Type B pancreatic cell (in vitro differentiated cells): ENCODE results near the gene LRCH1. TPM values are rescaled to one million over a fixed set of nuclear protein-coding genes. Genes with fewer than 3 reads are reported as not detected.

Experiments used
- DNase-seq: peaks from one replicate; pipeline ENCODE4 v3.0.0; 2021; ENCODE audit warnings: mixed read lengths; ENCODE audit not compliant: unreplicated experiment; ENCODE audit errors: extremely low spot score
- H3K27ac Mint-ChIP-seq: 2 replicates; pipeline ENCODE4 v1.8.0; 2021; ENCODE audit warnings: mild to moderate bottlenecking, mixed read lengths
- H3K27me3 Mint-ChIP-seq: 2 replicates; pipeline ENCODE4 v1.8.0; 2021; ENCODE audit warnings: mixed read lengths
- H3K36me3 Mint-ChIP-seq: 2 replicates; pipeline ENCODE4 v1.8.0; 2021; ENCODE audit warnings: mixed read lengths
- H3K4me1 Mint-ChIP-seq: one replicate; pipeline ENCODE4 v1.8.0; 2021; ENCODE audit warnings: mixed read lengths; ENCODE audit not compliant: unreplicated experiment
- H3K4me3 Mint-ChIP-seq: 2 replicates; pipeline ENCODE4 v1.8.0; 2021; ENCODE audit warnings: mild to moderate bottlenecking, mixed read lengths
- H3K9me3 Mint-ChIP-seq: 2 replicates; pipeline ENCODE4 v1.8.0; 2021; ENCODE audit warnings: mixed read lengths
- CTCF ChIP-seq: fragments of 200-600 bp; sonication (generic); conservative IDR thresholded peaks from 2 replicates; pipeline ENCODE4 v1.5.0; 2021; ENCODE audit warnings: antibody characterized with exemption, mild to moderate bottlenecking
- total RNA-seq: library from RNA; stranded (reverse); gene quantifications from 2 replicates; pipeline ENCODE4 v1.2.1, GENCODE V29; 2021; ENCODE audit warnings: low replicate concordance

Gene LRCH1
- total RNA-seq, 1 donor from 2014 or later: 23.0 TPM

- Mint-ChIP-seq H3K9me3 (no peaks in the 10 kb centered on the region), H3K27me3 (no peaks in the 10 kb centered on the region), H3K27ac (no peak overlapping the region), H3K4me1 (peaks cover 28% of the 10 kb centered on the region), H3K36me3 (no peaks in the 10 kb centered on the region), H3K4me3 (no peak overlapping the region)
- DNase-seq: no peak
- TF ChIP-seq CTCF: no peak
Observed at GRCh38 chr13:46559272-46559805, 6.4 kb downstream of the LRCH1 start.

- TF ChIP-seq CTCF: no peak
- no peaks in the 10 kb centered on the region for H3K27me3 Mint-ChIP-seq
- H3K9me3 Mint-ChIP-seq: no peaks in the 10 kb centered on the region
- H3K4me1 Mint-ChIP-seq: peaks cover 17% of the 10 kb centered on the region
- H3K36me3 Mint-ChIP-seq: no peaks in the 10 kb centered on the region
- no peak for DNase-seq
- H3K4me3 Mint-ChIP-seq: no peak overlapping the region
- H3K27ac Mint-ChIP-seq: no peak overlapping the region
Observed at GRCh38 chr13:46560778-46561177, 7.8 kb downstream of the LRCH1 start.

GRCh38 chr13:46561286-46561685 lies 8.3 kb downstream of the LRCH1 start:
- Mint-ChIP-seq H3K27ac (no peak overlapping the region), H3K9me3 (no peaks in the 10 kb centered on the region), H3K27me3 (no peaks in the 10 kb centered on the region), H3K36me3 (no peaks in the 10 kb centered on the region), H3K4me3 (no peak overlapping the region), H3K4me1 (peaks cover 17% of the 10 kb centered on the region)
- no peak for DNase-seq
- no peak for TF ChIP-seq CTCF

GRCh38 chr13:46561691-46562090 lies 8.7 kb downstream of the LRCH1 start:
- H3K27me3 Mint-ChIP-seq: no peaks in the 10 kb centered on the region
- H3K27ac Mint-ChIP-seq: no peak overlapping the region
- H3K36me3 Mint-ChIP-seq: no peaks in the 10 kb centered on the region
- peaks cover 17% of the 10 kb centered on the region for H3K4me1 Mint-ChIP-seq
- DNase-seq: no peak
- no peak overlapping the region for H3K4me3 Mint-ChIP-seq
- no peaks in the 10 kb centered on the region for H3K9me3 Mint-ChIP-seq
- TF ChIP-seq CTCF: no peak

GRCh38 chr13:46562152-46562551 lies 9.2 kb downstream of the LRCH1 start:
- no peak overlapping the region for H3K27ac Mint-ChIP-seq
- no peak overlapping the region for H3K4me3 Mint-ChIP-seq
- no peaks in the 10 kb centered on the region for H3K36me3 Mint-ChIP-seq
- peaks cover 15% of the 10 kb centered on the region for H3K4me1 Mint-ChIP-seq
- TF ChIP-seq CTCF: no peak
- no peaks in the 10 kb centered on the region for H3K9me3 Mint-ChIP-seq
- H3K27me3 Mint-ChIP-seq: no peaks in the 10 kb centered on the region
- no peak for DNase-seq

GRCh38 chr13:46562581-46562980 lies 9.6 kb downstream of the LRCH1 start:
- TF ChIP-seq CTCF: no peak
- no peaks in the 10 kb centered on the region for H3K9me3 Mint-ChIP-seq
- no peak overlapping the region for H3K4me3 Mint-ChIP-seq
- no peaks in the 10 kb centered on the region for H3K27me3 Mint-ChIP-seq
- H3K36me3 Mint-ChIP-seq: no peaks in the 10 kb centered on the region
- H3K4me1 Mint-ChIP-seq: peaks cover 15% of the 10 kb centered on the region
- DNase-seq: no peak
- no peak overlapping the region for H3K27ac Mint-ChIP-seq
